GM20431 (cell line): ENCODE data around the gene CMTM2.
"Not testable (repeated sequence)": the region's sequence is repeated elsewhere in the genome, so short reads cannot be mapped to it uniquely, and the experiment has no call there.

Source experiments
- in situ Hi-C: fragments of 300-500 bp; cut with MseI, MboI; formaldehyde crosslinking; loops from one replicate; pipeline ENCODE4 v1.15.0; 2020; ENCODE audit warnings: low sequenced_read_pairs; ENCODE audit not compliant: unreplicated experiment

CMTM2 gene

DNA sequence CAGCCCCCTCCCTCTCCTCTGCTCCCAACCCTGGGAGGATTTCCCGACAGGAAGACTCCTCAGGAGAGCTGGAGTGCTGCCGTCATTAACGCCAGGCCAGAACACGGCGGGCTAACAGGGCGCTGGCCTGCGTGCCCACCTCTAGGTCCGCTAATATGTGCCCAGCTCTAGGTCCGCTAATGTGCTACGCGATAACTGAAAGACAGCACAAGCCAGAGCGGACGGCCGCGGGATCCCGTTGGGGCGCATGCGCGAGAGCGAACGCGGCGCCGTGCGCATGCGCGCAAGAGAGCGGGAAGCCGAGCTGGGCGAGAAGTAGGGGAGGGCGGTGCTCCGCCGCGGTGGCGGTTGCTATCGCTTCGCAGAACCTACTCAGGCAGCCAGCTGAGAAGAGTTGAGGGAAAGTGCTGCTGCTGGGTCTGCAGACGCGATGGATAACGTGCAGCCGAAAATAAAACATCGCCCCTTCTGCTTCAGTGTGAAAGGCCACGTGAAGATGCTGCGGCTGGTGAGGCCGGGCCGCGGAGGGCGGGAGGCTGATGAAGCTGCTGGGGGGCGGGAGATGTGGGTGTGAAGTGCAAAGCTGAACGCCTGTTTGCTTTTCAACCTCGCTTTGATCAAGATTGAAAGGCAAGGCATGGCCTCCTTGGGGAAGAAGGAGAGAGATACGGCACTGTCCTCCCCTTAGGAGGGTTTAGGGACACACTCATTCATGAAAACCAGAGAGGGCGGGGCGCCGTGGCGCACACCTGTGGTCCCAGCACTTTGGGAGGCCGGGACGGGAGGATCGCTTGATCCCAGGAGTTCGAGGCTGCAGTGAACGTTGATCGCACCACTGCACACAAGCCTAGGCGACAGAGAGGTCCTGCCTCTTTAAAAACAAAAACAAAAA lies 26.7 kb upstream of the CMTM2 start, which contains the start of gene CKLF:
Gene CKLF (plus strand): TSS at position 291 of the 892 bp plus-strand sequence. CDS start 140 bp downstream, at position 431.
- in situ Hi-C loops, result no loop called here

DNA sequence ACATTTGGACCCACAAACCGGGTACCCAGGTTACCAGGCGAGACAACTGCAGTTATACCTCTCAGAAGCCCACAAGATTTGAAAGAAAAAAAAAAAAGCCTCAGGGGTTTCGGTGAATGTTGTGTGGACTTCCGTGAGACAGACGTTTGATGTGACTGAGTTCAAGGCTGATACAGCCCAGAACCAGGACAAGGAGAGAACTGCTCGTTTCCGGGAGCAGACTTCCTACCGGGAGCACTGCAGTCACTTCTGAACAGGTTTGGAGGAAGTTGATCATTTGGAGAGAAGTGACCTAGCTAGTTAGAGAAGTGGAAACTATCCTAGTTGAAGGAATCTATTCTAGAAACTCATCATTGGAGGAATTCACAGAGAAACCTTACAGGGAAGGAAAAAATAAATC lies 26.0 kb upstream of the CMTM2 start:
- in situ Hi-C loops, result no loop called here

DNA sequence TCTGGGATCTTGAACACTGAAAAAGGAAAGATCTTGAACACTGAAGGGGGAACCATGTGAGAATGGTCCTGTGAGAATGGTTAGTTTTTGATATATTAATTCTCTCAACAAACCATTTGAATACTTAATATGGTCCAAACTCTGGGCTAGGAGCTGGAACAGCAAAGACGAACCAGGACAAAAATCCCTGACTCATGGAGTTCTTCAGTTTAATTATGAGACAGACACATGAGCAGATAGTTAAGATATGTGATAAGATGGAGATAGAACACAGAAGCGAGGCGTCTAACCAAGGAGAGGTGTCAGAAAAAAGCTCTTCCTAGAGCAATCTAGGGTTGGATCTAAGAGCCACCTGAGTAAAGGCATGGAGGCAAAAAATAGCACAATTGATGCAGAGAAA lies 25.2 kb upstream of the CMTM2 start:
- in situ Hi-C loops, result no loop called here

DNA sequence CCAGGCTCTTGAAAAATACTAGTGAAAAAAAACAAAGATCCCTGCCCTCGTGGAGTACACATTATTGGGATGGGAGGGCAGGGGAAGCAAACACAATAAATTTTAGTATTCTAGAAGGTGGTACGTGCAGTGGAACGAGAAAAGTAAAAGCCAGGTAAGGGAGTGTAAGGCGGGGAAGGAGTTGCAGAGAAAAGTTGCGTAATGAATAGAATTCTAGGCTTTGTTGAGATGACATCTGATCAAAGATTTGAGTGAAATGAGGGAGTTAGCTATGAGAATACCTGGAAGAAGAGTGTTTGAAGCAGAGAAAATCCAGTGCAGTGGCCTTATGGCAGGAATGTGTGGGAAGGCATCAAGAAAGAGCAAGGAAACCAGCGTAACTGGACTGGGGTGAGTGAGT lies 24.8 kb upstream of the CMTM2 start:
- in situ Hi-C loops, result no loop called here

DNA sequence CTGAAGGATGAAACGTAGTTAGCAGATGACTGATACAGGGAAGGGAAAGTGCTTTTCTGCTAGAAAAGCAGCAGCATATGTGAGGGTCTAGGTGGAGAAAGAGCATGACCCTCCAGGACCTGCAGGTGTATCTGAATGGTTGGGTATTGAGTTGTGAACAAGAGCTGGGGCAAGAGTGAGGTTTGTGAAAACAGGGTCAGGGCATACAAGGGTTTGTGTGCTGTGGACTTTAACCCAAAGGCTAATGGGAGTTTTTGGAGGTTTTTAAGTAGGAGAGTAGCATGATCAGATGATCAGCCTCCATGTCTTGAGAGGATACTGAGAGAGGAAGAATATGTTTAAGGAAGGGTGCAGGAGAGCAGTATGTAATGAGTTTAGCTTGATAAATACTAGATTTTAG lies 19.2 kb upstream of the CMTM2 start:
- in situ Hi-C loops, result no loop called here

DNA sequence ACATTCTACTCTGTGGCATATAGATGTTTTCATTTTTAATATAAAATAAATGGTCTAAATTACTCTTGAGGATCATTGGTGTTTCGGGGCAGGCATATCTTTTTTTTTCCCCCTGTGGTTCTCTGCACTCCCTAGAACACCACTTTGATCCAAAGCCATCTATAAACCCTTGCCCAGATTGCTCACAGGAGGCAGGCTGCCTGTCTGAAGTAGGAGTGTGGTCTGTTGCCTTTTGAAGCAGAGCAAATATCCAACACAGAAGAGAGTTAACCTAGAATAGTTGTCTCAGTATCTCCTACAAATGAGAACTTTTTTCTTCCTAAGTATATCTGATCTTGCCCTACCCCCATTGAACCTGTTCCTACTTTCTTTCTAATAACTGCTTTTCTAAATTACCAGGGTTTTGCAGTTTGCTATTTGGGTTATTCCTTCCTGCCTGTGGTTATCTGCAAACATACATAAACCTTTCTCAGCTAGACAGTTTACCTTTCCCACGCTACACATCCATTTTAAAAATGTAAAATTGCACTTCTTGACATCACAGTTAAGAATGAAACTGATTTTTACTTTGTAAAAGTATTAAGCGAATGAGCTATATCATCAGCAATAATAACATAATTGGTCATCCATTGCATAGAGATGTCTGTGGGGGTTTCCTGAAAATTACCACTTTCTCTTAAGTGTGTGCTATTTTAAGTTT lies 17.7 kb upstream of the CMTM2 start:
- in situ Hi-C loops, result no loop called here

DNA sequence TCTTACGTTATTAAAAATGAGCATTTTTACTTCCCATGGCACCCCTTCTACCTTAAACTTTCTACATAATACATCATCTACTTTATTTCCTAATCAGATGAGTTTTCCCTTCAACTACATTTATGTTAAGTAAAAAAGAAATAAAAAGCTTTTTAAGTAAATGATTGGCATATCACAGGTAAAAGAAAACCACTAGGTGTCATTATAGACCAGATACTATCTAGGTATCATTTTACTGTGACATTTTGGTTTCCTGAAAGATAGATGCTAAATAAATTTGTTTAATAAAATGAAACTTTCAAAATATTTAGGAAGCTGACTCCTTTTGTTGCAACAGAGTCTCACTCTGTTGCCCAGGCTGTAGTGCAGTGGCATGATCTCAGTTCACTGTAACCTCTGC lies 16.9 kb upstream of the CMTM2 start:
- in situ Hi-C loops, result no loop called here

DNA sequence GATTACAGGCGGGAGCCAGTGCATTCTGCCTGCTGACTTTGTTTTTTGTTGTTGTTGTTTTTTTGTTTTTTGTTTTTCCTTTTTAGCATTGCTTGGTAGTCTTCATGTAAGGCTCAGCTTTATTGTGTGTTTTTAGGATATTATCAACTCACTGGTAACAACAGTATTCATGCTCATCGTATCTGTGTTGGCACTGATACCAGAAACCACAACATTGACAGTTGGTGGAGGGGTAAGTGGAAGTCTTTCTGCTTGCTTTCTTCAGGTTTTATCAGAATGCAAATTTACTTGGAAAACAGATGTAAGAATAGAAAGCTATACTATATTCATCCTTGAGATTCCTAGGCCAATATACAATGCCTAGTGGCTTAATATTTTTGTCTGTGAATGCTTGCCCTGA lies 16.3 kb upstream of the CMTM2 start:
- in situ Hi-C loops, result no loop called here

DNA sequence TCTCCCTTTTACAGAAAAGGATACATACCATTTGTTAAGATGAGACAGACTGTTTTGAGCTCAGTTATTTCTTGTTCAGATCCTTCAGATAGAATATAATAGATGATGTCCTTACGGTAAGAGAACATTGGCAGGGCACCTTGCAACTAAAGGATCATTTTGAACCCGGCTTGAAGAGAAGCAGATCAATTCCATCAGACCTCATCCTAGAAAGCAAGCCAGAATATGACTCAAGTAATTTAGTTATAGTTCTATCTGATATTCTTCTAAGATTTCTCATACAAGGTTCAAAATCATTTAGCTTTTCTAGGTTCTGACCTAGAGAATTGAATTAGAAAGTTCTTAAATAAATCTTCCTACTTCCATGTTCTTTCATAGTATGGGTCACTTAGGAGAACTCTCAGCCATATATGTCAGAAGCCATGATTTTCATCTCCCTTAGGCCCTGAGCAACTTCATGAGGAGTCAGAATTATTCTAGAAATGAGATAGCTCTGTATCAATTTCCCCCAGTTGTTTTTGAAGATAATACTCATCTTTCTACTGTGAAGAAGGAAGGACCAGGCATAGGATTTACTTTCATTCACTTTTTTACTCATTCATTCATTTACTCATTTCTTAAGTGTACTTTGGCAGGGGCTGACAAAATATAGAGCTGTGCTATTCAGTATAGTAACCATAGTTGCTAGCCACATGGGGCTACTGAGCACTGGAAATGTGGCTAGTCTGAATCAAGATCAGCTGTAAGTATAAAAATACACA lies 15.5 kb upstream of the CMTM2 start:
- in situ Hi-C loops, result no loop called here

DNA sequence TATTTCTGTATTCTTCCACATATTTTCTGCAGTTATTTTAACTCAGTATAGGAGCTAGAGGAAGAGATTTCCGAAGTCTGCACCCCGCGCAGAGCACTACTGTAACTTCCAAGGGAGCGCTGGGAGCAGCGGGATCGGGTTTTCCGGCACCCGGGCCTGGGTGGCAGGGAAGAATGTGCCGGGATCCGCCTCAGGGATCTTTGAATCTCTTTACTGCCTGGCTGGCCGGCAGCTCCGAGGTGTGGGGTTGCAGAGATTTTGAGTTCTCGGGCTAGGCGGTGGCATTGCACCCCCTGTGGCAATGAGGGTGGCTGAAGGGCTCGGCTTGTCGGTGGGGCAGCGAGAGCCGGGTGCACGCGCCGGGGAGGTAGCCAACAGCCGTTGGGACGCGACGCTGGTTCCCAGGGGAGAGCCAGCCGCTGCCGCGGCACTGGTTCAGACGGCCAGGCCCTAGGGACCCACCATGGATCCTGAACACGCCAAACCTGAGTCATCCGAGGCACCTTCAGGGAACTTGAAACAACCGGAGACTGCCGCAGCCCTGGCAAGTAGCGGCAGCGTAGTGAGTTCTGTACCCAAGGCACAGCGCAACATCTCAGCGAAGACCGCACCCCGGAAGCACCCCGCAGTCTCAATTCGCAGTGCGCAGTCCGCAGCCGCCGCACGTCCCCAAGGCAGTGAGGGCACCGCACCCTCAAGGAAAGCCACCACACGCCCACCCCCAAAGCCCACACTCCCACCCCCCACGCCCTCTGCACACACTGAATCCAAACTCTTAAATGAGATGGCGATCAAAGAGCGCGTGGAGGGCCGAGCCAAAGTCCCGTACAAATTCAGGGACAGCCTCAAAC lies 13.0 kb upstream of the CMTM2 start, which contains the start of gene CMTM1:
Gene CMTM1 (plus strand): TSS at position 389 of the 851 bp plus-strand sequence. CDS start 75 bp downstream, at position 464.
- in situ Hi-C loops, result no loop called here

DNA sequence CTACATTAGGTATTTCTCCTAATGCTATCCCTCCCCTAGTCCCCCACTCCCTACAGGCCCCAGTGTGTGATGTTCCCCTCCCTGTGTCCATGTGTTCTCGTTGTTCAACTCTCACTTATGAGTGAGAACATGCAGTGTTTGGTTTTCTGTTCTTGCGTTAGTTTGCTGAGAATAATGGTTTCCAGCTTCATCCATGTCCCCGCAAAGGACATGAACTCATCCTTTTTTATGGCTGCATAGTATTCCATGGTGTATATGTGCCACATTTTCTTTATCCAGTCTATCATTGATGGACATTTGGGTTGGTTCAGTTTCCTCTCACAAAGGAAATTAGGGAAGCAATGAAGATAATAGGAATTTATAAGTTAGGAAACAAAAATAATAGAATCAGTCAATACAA lies 12.0 kb upstream of the CMTM2 start:
- in situ Hi-C loops, result not testable (repeated sequence)

DNA sequence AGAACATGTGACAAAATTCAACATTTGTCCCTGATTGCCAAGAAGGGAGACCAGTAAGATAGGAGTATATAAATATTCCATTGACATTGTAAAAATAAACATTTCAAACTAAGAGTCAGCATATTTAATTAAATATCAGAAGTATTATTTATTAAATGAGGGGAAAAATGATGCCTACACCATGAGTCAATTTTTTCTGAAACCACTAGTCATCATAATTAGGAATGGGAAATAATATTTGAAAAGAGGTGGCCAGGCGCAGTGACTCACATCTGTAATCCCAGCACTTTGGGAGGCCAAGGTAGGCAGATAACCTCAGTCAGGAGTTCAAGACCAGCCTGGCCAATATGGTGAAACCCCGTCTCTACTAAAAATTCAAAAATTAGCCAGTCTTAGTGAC lies 10.9 kb upstream of the CMTM2 start:
- in situ Hi-C loops, result no loop called here

DNA sequence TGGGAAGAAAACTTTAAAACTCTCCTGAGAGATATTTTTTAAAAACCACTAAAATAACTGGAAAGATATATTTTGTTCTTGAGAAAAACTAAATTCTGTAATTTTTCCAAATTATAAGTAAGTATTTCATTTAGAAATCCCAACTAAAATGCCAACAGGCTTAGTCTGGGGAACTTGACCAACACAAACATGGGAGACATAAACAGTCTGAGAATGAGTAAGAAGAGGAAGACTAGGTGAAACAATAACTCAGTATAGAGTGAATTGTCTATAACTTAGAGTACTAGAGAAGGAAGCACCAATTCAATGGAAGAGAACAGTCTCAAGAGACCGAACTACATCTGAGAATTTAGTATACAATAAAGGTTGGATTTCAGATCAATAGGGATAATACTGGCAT lies 10.1 kb upstream of the CMTM2 start:
- in situ Hi-C loops, result no loop called here

DNA sequence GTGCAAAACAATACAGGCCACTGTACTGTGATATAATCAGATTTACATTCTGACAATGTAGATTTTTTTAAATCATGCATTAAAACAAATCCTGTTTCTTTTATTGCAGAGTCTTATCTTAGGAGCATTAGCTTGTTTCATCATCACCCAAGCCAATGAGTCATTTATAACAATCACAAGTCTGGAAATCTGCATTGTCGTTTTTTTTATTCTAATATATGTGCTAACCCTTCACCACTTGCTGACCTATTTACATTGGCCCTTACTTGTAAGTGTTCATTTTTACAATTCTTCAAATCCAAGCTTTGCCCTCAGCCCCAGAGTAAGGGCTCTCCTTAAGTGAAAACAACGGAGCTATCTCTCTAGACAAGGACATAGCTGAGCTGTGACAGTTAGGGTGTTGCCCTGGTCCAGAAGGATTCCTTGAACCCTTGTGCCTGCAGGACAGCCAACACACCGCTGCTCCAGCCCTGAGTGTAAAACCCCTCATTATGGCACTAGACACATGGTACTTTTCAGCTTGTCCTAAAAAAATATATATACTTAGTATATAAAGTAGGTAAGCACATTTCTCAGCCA lies 9.3 kb upstream of the CMTM2 start:
- in situ Hi-C loops, result no loop called here

DNA sequence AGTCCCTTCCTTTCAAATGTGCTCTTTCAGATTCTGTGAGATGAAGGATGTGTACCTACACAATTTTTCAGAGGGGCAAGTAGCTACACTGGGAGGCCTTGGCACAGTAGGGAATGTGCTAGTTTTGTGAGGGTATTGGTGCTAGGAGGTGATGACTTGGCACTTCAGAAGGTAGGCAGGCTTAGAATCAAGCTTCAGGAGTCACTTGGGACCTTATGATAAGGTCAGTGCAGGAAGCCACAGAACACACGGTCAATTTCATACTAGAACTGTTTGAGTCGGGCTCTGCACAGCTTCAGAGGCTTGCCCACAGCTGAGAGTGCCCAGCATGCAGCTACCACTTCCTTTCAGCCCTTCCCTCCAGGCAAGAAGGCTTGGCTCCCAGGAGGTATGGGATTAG lies 6.9 kb upstream of the CMTM2 start:
- in situ Hi-C loops, result no loop called here

DNA sequence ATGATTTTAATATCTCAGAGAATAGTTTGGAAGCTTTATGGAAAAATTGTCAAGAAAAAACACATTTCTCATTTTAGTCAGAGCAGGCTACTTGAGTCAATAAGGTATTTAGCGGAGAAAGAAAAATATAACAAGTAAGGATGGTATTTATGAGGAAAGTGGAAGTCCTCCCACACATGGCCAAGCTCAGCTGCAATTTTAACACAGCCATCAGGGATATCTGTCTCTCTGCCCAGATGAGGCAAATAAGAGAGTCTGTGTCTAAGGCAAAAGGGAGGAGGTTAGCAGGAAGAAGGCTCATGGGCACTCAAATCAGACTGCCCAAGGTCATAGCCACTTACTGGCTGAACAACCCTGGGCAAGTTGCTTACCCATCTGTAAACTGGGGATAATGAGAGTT lies 5.2 kb upstream of the CMTM2 start:
- in situ Hi-C loops, result no loop called here

DNA sequence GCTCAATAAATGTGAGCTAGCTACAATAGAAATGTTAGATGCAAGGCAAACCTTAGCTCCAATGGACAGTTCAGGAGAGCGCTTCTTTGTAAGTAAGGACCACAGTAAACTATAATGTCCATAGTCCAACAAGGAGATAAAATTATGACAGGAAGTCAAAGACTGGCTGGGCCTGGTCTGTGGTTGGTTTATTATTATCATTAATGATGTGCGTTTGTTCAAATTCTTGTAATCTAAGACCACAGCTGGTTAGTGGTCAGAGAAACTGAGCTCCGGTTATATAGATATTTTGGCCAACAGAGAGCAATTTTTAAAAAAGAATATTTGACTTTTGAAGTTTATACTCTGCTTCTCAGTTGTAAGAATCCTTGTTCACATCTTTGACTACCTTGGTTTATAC lies 4.7 kb upstream of the CMTM2 start:
- in situ Hi-C loops, result no loop called here

DNA sequence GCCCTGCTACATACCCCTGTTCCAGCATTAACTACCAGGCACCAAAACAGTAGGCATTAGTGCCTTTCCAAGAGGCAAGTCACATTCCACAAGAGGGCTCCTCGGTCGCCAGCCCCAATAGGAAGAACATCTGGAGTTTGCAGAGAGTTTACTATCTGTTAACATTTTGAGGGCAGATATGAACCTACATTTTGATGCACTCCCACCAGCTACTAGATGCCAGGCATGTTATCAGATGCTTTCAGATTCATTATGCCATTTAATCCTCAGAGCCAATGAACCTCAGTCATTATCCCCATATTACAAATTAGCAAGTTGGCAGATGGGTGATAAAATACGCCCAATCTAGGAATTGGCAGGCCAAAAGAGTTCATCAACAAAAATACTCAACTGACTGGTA lies 4.2 kb upstream of the CMTM2 start:
- in situ Hi-C loops, result loop anchor here (25.0 kb wide), 1 partner anchor 163 kb away; no protein-coding TSS in a partner anchor

DNA sequence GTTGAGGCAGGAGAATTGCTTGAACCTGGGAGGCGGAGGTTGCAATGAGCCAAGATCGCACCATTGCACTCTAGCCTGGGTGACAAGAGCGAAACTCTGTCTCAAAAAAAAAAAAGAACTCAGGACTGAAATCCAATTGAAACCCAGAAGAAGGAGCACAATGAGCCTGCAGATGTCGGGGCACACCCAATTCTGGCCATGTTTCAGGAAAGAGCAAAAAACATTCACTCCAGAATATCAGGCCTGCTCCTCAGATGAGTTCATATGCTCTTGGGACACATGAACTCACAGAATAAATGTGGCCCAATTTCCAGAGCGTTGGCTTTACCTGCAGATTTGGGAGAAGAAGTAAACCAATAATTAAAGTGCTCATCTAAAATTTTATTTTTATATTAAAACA lies 3.0 kb upstream of the CMTM2 start:
- in situ Hi-C loops, result loop anchor here (25.0 kb wide), 1 partner anchor 164 kb away; no protein-coding TSS in a partner anchor
